ENCODE measurements around the gene FLT1.

- no peak for TF ChIP-seq CTCF (IDR thresholded peaks at IDR 0.05)
- TF ChIP-seq POLR2A (IDR thresholded peaks at IDR 0.05): no peak
Observed at GRCh38 chr13:28329395-28330158, 165.4 kb downstream of the FLT1 start.

Data from heart left ventricle (tissue), 13 donors.